OCI-LY3 (cell line): ENCODE measurements around the gene THRB.

Experiments
- EZH2phosphoT487 ChIP-seq: fragments of 200-600 bp; shearing (Covaris generic); IDR thresholded peaks from 2 replicates; pipeline ENCODE4 v1.6.1; 2018; ENCODE audit warnings: antibody characterized with exemption, mixed run types, low read depth
- TF ChIP-seq, protein P1 (sequence below): fragments of 200-600, 300-600 bp; sonication (generic); IDR thresholded peaks from 2 replicates; pipeline ENCODE4 v1.5.1; 2014; ENCODE audit warnings: antibody characterized with exemption, low read length, low read depth

DNA sequence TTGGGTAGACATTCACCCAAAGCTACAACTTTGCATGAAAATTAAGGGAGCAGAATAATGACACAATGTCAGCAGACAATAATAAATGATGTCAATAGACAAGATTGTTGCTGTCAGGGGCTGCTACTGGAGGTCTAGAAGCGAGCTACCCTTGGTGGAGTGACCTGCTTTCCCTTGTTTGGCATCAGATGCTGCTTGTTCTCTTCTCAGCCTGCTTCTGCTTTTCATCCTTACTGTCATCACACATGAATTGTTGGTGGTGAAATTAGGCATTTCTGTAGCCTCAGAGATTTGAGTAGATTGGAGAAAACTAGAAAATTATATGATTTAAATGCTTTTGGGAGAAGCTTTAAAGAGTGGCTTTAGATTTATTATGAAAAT is 355.8 kb downstream of the THRB start:
- TF ChIP-seq, protein P1, sequence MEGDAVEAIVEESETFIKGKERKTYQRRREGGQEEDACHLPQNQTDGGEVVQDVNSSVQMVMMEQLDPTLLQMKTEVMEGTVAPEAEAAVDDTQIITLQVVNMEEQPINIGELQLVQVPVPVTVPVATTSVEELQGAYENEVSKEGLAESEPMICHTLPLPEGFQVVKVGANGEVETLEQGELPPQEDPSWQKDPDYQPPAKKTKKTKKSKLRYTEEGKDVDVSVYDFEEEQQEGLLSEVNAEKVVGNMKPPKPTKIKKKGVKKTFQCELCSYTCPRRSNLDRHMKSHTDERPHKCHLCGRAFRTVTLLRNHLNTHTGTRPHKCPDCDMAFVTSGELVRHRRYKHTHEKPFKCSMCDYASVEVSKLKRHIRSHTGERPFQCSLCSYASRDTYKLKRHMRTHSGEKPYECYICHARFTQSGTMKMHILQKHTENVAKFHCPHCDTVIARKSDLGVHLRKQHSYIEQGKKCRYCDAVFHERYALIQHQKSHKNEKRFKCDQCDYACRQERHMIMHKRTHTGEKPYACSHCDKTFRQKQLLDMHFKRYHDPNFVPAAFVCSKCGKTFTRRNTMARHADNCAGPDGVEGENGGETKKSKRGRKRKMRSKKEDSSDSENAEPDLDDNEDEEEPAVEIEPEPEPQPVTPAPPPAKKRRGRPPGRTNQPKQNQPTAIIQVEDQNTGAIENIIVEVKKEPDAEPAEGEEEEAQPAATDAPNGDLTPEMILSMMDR = no peak
- no peak for TF ChIP-seq EZH2phosphoT487
